HAP-1 (cell line): ENCODE measurements around the gene CPLX3.

ENCODE experiments used
- DNase-seq, 2 experiments: peaks; one replicate each; pipeline ENCODE4 v3.0.0-alpha.2; 2016 to 2020; ENCODE audit warnings: low spot score in 2 of 2
- H3K27me3 ChIP-seq: fragments of 250-450 bp; sonication (Bioruptor Pico); 2 replicates; pipeline ENCODE4 v1.5.1; 2020; ENCODE audit warnings: low read depth, mild to moderate bottlenecking, moderate library complexity
- H3K36me3 ChIP-seq: fragments of 250-450 bp; sonication (Bioruptor Pico); replicated peaks from 2 replicates; pipeline ENCODE4 v1.5.1; 2020; ENCODE audit warnings: mild to moderate bottlenecking
- H3K4me1 ChIP-seq: fragments of 250-450 bp; sonication (Bioruptor Pico); 2 replicates; pipeline ENCODE4 v1.5.1; 2020; ENCODE audit warnings: mild to moderate bottlenecking
- H3K4me3 ChIP-seq: fragments of 250-450 bp; sonication (Bioruptor Pico); 2 replicates; pipeline ENCODE4 v1.5.1; 2020; ENCODE audit warnings: mild to moderate bottlenecking, moderate library complexity
- H3K9me3 ChIP-seq: fragments of 250-450 bp; sonication (Bioruptor Pico); 2 replicates; pipeline ENCODE4 v1.5.1; 2020; ENCODE audit warnings: mild to moderate bottlenecking, moderate library complexity
- in situ Hi-C: fragments of 300-500 bp; cut with MboI; formaldehyde crosslinking; loops from 3 replicates; pipeline ENCODE4 v1.14.3; 2020; ENCODE audit warnings: low sequenced_read_pairs, inconsistent platforms, mixed read lengths

CPLX3 gene

GRCh38 chr15:74843445-74843828 is 17.0 kb downstream of the CPLX3 start:
- no peak for DNase-seq
- Histone ChIP-seq H3K27me3 (no peaks in the 10 kb centered on the region), H3K4me3 (peak overlapping the region; percentile 89), H3K9me3 (no peaks in the 10 kb centered on the region), H3K4me1 (peaks cover 17% of the 10 kb centered on the region), H3K36me3 (peaks cover 72% of the 10 kb centered on the region)
- in situ Hi-C loops = no loop called here

GRCh38 chr15:74843891-74844299 is 17.5 kb downstream of the CPLX3 start:
- DNase-seq = peak in 1 of 2 experiments; percentile 44
- H3K36me3 ChIP-seq = peaks cover 72% of the 10 kb centered on the region
- H3K4me3 ChIP-seq = peak overlapping the region; percentile 89
- H3K4me1 ChIP-seq = peaks cover 17% of the 10 kb centered on the region
- in situ Hi-C loops = no loop called here
- no peaks in the 10 kb centered on the region for H3K9me3 ChIP-seq
- H3K27me3 ChIP-seq = no peaks in the 10 kb centered on the region

DNA sequence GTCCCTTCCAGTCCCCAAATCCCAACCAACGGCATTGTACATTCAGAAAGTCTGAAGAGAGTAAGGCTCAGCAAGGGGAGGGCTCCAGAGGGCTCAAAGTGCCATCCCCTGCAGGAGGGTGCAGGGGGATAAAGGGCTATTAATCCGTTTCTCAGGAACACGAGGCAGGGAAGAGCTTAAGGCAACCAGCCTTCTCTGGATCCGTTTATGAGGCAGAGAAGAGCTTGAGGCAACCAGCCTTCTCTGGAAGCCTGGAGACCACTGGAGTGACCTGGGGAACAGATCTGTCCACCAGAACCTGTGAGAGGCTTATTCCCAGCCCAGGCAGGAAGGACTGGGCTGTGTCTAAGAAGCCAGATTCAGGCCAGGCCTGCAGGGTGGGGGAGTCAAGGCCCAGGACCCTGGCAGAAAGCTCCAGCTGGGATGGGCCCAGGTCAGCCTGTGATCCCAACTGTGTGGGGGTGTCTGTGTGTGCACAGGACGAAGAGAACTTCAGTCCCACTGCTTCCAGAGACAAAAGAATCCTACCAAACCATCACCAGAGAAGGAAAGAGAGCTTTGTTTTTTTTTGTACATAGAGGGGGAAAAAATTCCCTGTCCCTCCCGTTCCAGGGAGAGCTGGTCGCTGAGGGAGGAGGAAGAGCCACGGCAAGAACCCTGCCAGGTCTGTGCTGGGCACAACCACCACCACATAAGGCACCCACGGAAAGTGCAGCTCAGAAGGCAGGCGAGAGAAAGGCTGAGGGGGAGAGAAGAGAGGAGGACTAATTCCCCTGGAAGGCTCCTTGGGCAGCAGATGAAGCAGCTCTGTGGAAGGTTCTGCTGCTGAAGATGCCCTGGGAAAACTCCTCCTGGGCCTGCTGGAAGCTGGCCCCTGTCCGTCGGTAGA is 18.1 kb downstream of the CPLX3 start:
- Histone ChIP-seq H3K4me1 (peaks cover 17% of the 10 kb centered on the region), H3K36me3 (peaks cover 72% of the 10 kb centered on the region), H3K9me3 (no peaks in the 10 kb centered on the region), H3K4me3 (no peak overlapping the region), H3K27me3 (no peaks in the 10 kb centered on the region)
- DNase-seq = no peak
- in situ Hi-C loops = no loop called here

- Histone ChIP-seq H3K4me1 (peaks cover 17% of the 10 kb centered on the region), H3K4me3 (no peak overlapping the region), H3K9me3 (no peaks in the 10 kb centered on the region), H3K36me3 (peaks cover 72% of the 10 kb centered on the region), H3K27me3 (no peaks in the 10 kb centered on the region)
- in situ Hi-C loops = no loop called here
- DNase-seq = no peak
Observed at GRCh38 chr15:74845208-74845568, 18.8 kb downstream of the CPLX3 start.

- no peak for DNase-seq
- Histone ChIP-seq H3K9me3 (no peaks in the 10 kb centered on the region), H3K36me3 (peaks cover 72% of the 10 kb centered on the region), H3K4me3 (no peak overlapping the region), H3K4me1 (peaks cover 17% of the 10 kb centered on the region), H3K27me3 (no peaks in the 10 kb centered on the region)
- in situ Hi-C loops = no loop called here
Observed at GRCh38 chr15:74845581-74845980, 19.2 kb downstream of the CPLX3 start.

- in situ Hi-C loops = no loop called here
Observed at GRCh38 chr15:74847432-74847831, 21.0 kb downstream of the CPLX3 start.

DNA sequence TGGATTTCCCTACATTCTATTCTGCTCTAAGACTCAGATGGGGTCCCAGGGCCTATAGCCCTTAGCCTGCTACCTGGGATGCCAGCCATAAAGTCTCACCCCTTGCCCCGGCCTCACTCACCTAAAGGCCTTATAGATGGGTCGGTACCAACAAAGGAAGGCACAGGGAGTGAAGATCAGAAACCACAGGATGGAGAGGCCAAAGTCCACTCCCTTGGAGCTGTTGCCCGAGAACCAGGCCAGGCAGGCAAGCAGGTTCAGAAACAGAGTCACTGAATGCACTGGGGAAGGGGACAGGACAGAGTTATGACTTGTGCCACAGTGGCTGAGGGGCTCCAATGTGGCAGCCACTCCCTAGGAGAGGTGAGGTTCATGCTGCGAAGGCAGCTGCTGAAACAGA is 24.0 kb downstream of the CPLX3 start:
- no peak overlapping the region for H3K4me3 ChIP-seq
- H3K27me3 ChIP-seq = no peaks in the 10 kb centered on the region
- no peak for DNase-seq
- H3K36me3 ChIP-seq = peaks cover 84% of the 10 kb centered on the region
- H3K4me1 ChIP-seq = no peaks in the 10 kb centered on the region
- H3K9me3 ChIP-seq = no peaks in the 10 kb centered on the region
- in situ Hi-C loops = no loop called here

More at GRCh38 chr15:74847432-74847831, 21.0 kb downstream of the CPLX3 start:
- H3K4me3 ChIP-seq = no peak overlapping the region
- H3K36me3 ChIP-seq = peaks cover 83% of the 10 kb centered on the region
- H3K9me3 ChIP-seq = no peaks in the 10 kb centered on the region
- DNase-seq = no peak
- peaks cover 11% of the 10 kb centered on the region for H3K4me1 ChIP-seq
- no peaks in the 10 kb centered on the region for H3K27me3 ChIP-seq

DNA sequence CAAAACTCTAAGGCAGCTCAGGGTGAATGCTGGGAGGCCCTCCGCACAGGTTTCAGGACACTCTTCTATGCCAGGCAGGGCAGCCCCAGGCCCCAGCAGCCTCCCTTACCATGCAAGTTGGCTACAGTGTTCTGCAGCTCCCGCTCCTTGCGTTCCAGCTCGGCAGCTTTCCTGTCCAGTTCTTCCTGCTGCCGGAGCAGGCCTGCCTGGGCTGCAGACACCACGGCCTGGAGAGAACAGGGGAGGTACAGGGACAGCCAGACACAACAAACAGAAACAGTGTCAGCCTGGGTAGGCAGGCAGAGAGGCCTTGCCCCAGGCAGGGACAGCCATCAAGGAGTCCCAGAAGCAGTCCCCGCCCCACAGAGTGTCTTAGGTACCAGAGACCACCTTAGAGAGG is 25.5 kb downstream of the CPLX3 start:
- Histone ChIP-seq H3K9me3 (no peaks in the 10 kb centered on the region), H3K27me3 (no peaks in the 10 kb centered on the region), H3K4me1 (no peaks in the 10 kb centered on the region), H3K36me3 (peaks cover 74% of the 10 kb centered on the region), H3K4me3 (no peak overlapping the region)
- in situ Hi-C loops = no loop called here
- DNase-seq = no peak

- Histone ChIP-seq H3K4me1 (no peaks in the 10 kb centered on the region), H3K4me3 (no peak overlapping the region), H3K27me3 (no peaks in the 10 kb centered on the region), H3K9me3 (no peaks in the 10 kb centered on the region), H3K36me3 (peaks cover 55% of the 10 kb centered on the region)
- DNase-seq = no peak
- in situ Hi-C loops = no loop called here
Observed at GRCh38 chr15:74854453-74855022, 28.1 kb downstream of the CPLX3 start.

GRCh38 chr15:74855857-74856256 is 29.4 kb downstream of the CPLX3 start:
- Histone ChIP-seq H3K4me1 (no peaks in the 10 kb centered on the region), H3K9me3 (no peaks in the 10 kb centered on the region), H3K36me3 (peaks cover 42% of the 10 kb centered on the region), H3K4me3 (no peak overlapping the region), H3K27me3 (no peaks in the 10 kb centered on the region)
- in situ Hi-C loops = no loop called here
- no peak for DNase-seq

GRCh38 chr15:74856537-74856936 is 30.1 kb downstream of the CPLX3 start:
- no peaks in the 10 kb centered on the region for H3K27me3 ChIP-seq
- in situ Hi-C loops = no loop called here
- peaks cover 35% of the 10 kb centered on the region for H3K36me3 ChIP-seq
- DNase-seq = no peak
- H3K9me3 ChIP-seq = no peaks in the 10 kb centered on the region
- no peak overlapping the region for H3K4me3 ChIP-seq
- H3K4me1 ChIP-seq = no peaks in the 10 kb centered on the region

DNA sequence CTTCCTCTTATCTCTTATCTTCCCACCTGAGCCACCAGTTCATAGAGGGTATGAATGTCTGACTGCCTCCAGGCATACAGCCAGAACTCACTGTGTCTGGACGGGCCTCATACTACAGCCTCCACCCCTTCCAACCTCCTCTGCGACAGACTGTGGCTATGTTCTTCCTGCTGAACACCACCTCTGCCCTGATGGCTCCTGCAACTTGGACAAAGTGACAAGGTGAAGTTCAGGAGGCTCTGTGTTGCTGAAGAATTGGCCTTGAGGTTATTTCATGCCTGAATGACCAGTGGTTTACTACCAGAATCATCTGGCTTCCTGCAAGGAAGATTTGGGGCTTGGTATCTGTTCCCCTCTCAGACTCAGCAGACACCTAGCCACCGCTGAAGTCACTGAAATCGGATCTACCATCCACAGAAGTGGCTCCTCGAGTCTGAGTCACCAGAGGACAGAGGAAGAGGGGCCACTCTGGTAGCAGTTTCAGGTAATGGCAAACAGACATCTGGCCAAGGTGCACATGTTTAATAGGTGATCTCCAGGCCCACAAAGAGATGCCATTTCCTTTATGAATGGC is 30.7 kb downstream of the CPLX3 start:
- Histone ChIP-seq H3K9me3 (no peaks in the 10 kb centered on the region), H3K36me3 (peaks cover 28% of the 10 kb centered on the region), H3K4me3 (no peak overlapping the region), H3K4me1 (no peaks in the 10 kb centered on the region), H3K27me3 (no peaks in the 10 kb centered on the region)
- DNase-seq = no peak
- in situ Hi-C loops = no loop called here

GRCh38 chr15:74857671-74858368 is 31.4 kb downstream of the CPLX3 start:
- Histone ChIP-seq H3K36me3 (peaks cover 22% of the 10 kb centered on the region), H3K27me3 (no peaks in the 10 kb centered on the region), H3K4me3 (no peak overlapping the region), H3K9me3 (no peaks in the 10 kb centered on the region), H3K4me1 (no peaks in the 10 kb centered on the region)
- in situ Hi-C loops = no loop called here
- DNase-seq = no peak

DNA sequence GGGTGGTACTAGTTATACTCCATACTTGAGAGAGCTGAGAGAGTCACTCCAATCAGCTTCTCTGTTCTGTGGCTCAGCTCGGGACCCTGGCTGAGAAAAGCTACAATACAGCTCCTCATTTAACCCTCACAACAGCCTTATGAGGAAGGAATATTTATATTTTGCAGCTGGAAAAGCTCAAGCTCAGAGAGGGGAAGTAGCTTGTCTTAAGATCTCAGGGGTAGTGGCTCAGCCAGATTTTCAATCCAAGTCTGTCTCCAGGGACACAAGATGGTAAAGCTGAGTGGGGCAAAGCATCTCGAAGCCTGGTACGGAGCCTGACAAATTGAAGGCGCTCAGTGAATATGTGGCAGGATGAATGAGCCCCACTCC is 31.9 kb downstream of the CPLX3 start:
- in situ Hi-C loops = no loop called here
- Histone ChIP-seq H3K36me3 (peaks cover 17% of the 10 kb centered on the region), H3K27me3 (no peaks in the 10 kb centered on the region), H3K4me1 (no peaks in the 10 kb centered on the region), H3K4me3 (no peak overlapping the region), H3K9me3 (no peaks in the 10 kb centered on the region)
- DNase-seq = no peak
